H9 (cell line): ENCODE results near the gene CCDC186. TPM values are rescaled to one million over a fixed set of nuclear protein-coding genes. Genes with fewer than 3 reads are reported as not detected.
A peak's percentile ranks its signal among the peaks of the same experiment; 100 is the strongest.

Experiments used
- DNase-seq: peaks from one replicate; pipeline ENCODE4 v3.0.0-alpha.2; 2017
- H2AFZ ChIP-seq: one replicate; pipeline ENCODE4 v1.6.1; 2013; ENCODE audit warnings: mild to moderate bottlenecking, low read length, control low read depth, moderate library complexity
- H2AK5ac ChIP-seq: 2 replicates; pipeline ENCODE4 v1.6.1; 2013; ENCODE audit warnings: low read length, control low read depth, mixed read lengths; ENCODE audit not compliant: insufficient read length
- H2BK120ac ChIP-seq: one replicate; pipeline ENCODE4 v1.6.1; 2013; ENCODE audit warnings: low read depth, mild to moderate bottlenecking, low read length, control low read depth, inconsistent platforms; ENCODE audit not compliant: poor library complexity, severe bottlenecking
- H2BK12ac ChIP-seq: 2 replicates; pipeline ENCODE4 v1.6.1; 2013; ENCODE audit warnings: low read length, control low read depth, mixed read lengths, low read depth; ENCODE audit not compliant: insufficient read length
- H2BK15ac ChIP-seq: 2 replicates; pipeline ENCODE4 v1.6.1; 2013; ENCODE audit warnings: low read depth, low read length, control low read depth
- H2BK20ac ChIP-seq: one replicate; pipeline ENCODE4 v1.6.1; 2013; ENCODE audit warnings: low read depth, mild to moderate bottlenecking, low read length, control low read depth, inconsistent platforms; ENCODE audit not compliant: poor library complexity, severe bottlenecking
- H2BK5ac ChIP-seq: 2 replicates; pipeline ENCODE4 v1.6.1; 2013; ENCODE audit warnings: low read length, control low read depth, mixed read lengths; ENCODE audit not compliant: insufficient read length
- H3K14ac ChIP-seq: 2 replicates; pipeline ENCODE4 v1.6.1; 2013; ENCODE audit warnings: low read length, control low read depth; ENCODE audit not compliant: insufficient read depth
- H3K18ac ChIP-seq: 2 replicates; pipeline ENCODE4 v1.6.1; 2013; ENCODE audit warnings: low read depth, mild to moderate bottlenecking, mixed read lengths, low read length, control low read depth; ENCODE audit not compliant: insufficient read length
- H3K23ac ChIP-seq: 2 replicates; pipeline ENCODE4 v1.6.1; 2013; ENCODE audit warnings: low read length, control low read depth, mixed read lengths, low read depth; ENCODE audit not compliant: insufficient read length
- H3K23me2 ChIP-seq: 2 replicates; pipeline ENCODE4 v1.6.1; 2013; ENCODE audit warnings: low read depth, mild to moderate bottlenecking, mixed read lengths, low read length, control low read depth; ENCODE audit not compliant: insufficient read length, poor library complexity, severe bottlenecking
- H3K27ac ChIP-seq: 2 replicates; pipeline ENCODE4 v1.5.1; 2013; ENCODE audit warnings: low read length, control low read depth, mixed read lengths, low read depth; ENCODE audit not compliant: insufficient read length
- H3K27me3 ChIP-seq: 2 replicates; pipeline ENCODE4 v1.6.1; 2013; ENCODE audit warnings: low read length, control low read depth, inconsistent platforms; ENCODE audit not compliant: insufficient read depth
- H3K4ac ChIP-seq: 2 replicates; pipeline ENCODE4 v1.6.1; 2013; ENCODE audit warnings: low read depth, mild to moderate bottlenecking, control low read depth, inconsistent platforms, low read length, moderate library complexity
- H3K4me1 ChIP-seq: 2 replicates; pipeline ENCODE4 v1.6.1; 2013; ENCODE audit warnings: low read length, control low read depth, inconsistent platforms; ENCODE audit not compliant: insufficient read depth
- H3K4me2 ChIP-seq: 2 replicates; pipeline ENCODE4 v1.6.1; 2013; ENCODE audit warnings: low read length, control low read depth, mixed read lengths; ENCODE audit not compliant: insufficient read length, insufficient read depth
- H3K56ac ChIP-seq: 2 replicates; pipeline ENCODE4 v1.6.1; 2013; ENCODE audit warnings: low read depth, mild to moderate bottlenecking, mixed read lengths, low read length, control low read depth; ENCODE audit not compliant: insufficient read length
- H3K79me1 ChIP-seq: 2 replicates; pipeline ENCODE4 v1.6.1; 2013; ENCODE audit warnings: low read depth, mild to moderate bottlenecking, moderate library complexity, low read length, control low read depth, inconsistent platforms; ENCODE audit not compliant: insufficient read depth, poor library complexity, severe bottlenecking
- H3K79me2 ChIP-seq: 2 replicates; pipeline ENCODE4 v1.6.1; 2013; ENCODE audit warnings: low read length, control low read depth, inconsistent platforms; ENCODE audit not compliant: insufficient read depth
- H3K9ac ChIP-seq: 2 replicates; pipeline ENCODE4 v1.6.1; 2013; ENCODE audit warnings: low read length, control low read depth, mixed read lengths; ENCODE audit not compliant: insufficient read length; ENCODE audit errors: extremely low read depth
- H3K9me3 ChIP-seq: one replicate; pipeline ENCODE4 v1.6.1; 2013; ENCODE audit warnings: low read depth, low read length, inconsistent platforms; ENCODE audit not compliant: control insufficient read depth
- H3T11ph ChIP-seq: one replicate; pipeline ENCODE4 v1.6.1; 2013; ENCODE audit warnings: mild to moderate bottlenecking, low read length, control low read depth, inconsistent platforms
- H4K20me1 ChIP-seq: one replicate; pipeline ENCODE4 v1.6.1; 2013; ENCODE audit not compliant: control insufficient read depth, insufficient read length, insufficient read depth
- H4K5ac ChIP-seq: 2 replicates; pipeline ENCODE4 v1.6.1; 2013; ENCODE audit warnings: low read depth, mild to moderate bottlenecking, mixed read lengths, low read length, control low read depth; ENCODE audit not compliant: insufficient read length
- H4K8ac ChIP-seq: replicated peaks from 2 replicates; pipeline ENCODE4 v1.6.1; 2013; ENCODE audit warnings: low read length, control low read depth, mixed read lengths, low read depth; ENCODE audit not compliant: insufficient read length
- H4K91ac ChIP-seq: 2 replicates; pipeline ENCODE4 v1.6.1; 2013; ENCODE audit warnings: low read depth, mild to moderate bottlenecking, moderate library complexity, mixed read lengths, low read length, control low read depth; ENCODE audit not compliant: insufficient read length
- H3K27ac Mint-ChIP-seq, 3 experiments: 2 replicates in 2 of 3; 3 replicates in 1 of 3; pipeline ENCODE4 v1.8.0; 2020 to 2021; ENCODE audit warnings: mixed read lengths in 3 of 3, mild to moderate bottlenecking in 1 of 3, moderate library complexity in 1 of 3
- H3K27me3 Mint-ChIP-seq: 2 replicates; pipeline ENCODE4 v1.8.0; 2021; ENCODE audit warnings: low read depth, mild to moderate bottlenecking, moderate library complexity, mixed read lengths
- H3K36me3 Mint-ChIP-seq, 3 experiments: 2 replicates in 2 of 3; 3 replicates in 1 of 3; pipeline ENCODE4 v1.8.0; 2020 to 2021; ENCODE audit warnings: low read depth in 3 of 3, mixed read lengths in 3 of 3; ENCODE audit not compliant: insufficient read depth in 1 of 3
- H3K4me1 Mint-ChIP-seq, 2 experiments: 2 replicates each; pipeline ENCODE4 v1.8.0; 2020; ENCODE audit warnings: mixed read lengths in 2 of 2
- H3K4me3 Mint-ChIP-seq, 2 experiments: 2 replicates in 1 of 2; 3 replicates in 1 of 2; pipeline ENCODE4 v1.8.0; 2020 to 2021; ENCODE audit warnings: mild to moderate bottlenecking in 2 of 2, mixed read lengths in 2 of 2, moderate library complexity in 1 of 2
- H3K9me3 Mint-ChIP-seq, 2 experiments: 2 replicates in 1 of 2; 3 replicates in 1 of 2; pipeline ENCODE4 v1.8.0; 2020; ENCODE audit warnings: mild to moderate bottlenecking in 2 of 2, mixed read lengths in 2 of 2, moderate library complexity in 1 of 2
- WGBS: extraction: QIAGEN DNeasy Blood & Tissue Kit; methylation state at CpG from one replicate; pipeline ENCODE4 v1.1.7; 2013; ENCODE audit warnings: missing lambda C conversion rate, low lambda C conversion rate, mixed read lengths; ENCODE audit not compliant: insufficient read length; ENCODE audit errors: extremely low coverage; 5-methylcytosine and 5-hydroxymethylcytosine counted together
- total RNA-seq: library from RNA; stranded (reverse); gene quantifications from 2 replicates; pipeline ENCODE4 v1.2.1, GENCODE V29; 2021
- TF ChIP-seq, protein P1 (sequence below): fragments of 200-600 bp; sonication (generic); conservative IDR thresholded peaks from 3 replicates; pipeline ENCODE4 v1.8.0; 2021; ENCODE audit warnings: antibody characterized with exemption, mild to moderate bottlenecking

CCDC186 gene
- total RNA-seq, 1 experiment from 2014 or later = 16.7 TPM

DNA sequence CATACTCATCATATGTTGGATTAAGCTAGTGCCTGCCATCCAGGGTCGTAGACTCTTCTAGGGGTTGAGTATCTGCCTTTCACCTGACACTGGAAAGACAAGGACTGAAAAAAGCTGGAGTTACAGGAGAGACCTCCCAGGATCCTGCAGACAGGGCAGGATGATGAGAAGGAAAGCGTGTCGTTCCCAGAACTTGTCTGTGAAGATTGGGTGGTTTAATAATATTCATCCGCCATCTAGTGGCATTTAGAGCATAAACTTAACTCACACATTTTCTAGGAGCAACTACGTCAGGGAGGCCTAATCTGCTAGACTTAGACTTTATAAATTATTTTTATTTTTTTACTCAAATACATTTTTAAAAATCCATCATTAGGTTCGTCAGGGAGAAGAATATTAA lies 70.7 kb downstream of the CCDC186 start:
- H3K4ac ChIP-seq = no peak overlapping the region
- Mint-ChIP-seq H3K9me3 (no peaks in the 10 kb centered on the region), H3K27ac (no peak overlapping the region; a peak in 1 of 7 replicates), H3K27me3 (peaks cover 38% of the 10 kb centered on the region), H3K4me3 (no peak overlapping the region), H3K4me1 (peaks cover 10 to 11% of the 10 kb centered on the region in 2 experiments), H3K36me3 (no peaks in the 10 kb centered on the region)
- no peak overlapping the region for H4K91ac ChIP-seq
- no peak overlapping the region for H2BK12ac ChIP-seq
- no peak overlapping the region for H4K8ac ChIP-seq
- TF ChIP-seq, protein P1, sequence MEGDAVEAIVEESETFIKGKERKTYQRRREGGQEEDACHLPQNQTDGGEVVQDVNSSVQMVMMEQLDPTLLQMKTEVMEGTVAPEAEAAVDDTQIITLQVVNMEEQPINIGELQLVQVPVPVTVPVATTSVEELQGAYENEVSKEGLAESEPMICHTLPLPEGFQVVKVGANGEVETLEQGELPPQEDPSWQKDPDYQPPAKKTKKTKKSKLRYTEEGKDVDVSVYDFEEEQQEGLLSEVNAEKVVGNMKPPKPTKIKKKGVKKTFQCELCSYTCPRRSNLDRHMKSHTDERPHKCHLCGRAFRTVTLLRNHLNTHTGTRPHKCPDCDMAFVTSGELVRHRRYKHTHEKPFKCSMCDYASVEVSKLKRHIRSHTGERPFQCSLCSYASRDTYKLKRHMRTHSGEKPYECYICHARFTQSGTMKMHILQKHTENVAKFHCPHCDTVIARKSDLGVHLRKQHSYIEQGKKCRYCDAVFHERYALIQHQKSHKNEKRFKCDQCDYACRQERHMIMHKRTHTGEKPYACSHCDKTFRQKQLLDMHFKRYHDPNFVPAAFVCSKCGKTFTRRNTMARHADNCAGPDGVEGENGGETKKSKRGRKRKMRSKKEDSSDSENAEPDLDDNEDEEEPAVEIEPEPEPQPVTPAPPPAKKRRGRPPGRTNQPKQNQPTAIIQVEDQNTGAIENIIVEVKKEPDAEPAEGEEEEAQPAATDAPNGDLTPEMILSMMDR = peak; percentile 56
- H3K79me1 ChIP-seq = no peaks in the 10 kb centered on the region
- no peak overlapping the region for H2BK20ac ChIP-seq
- H3K27ac ChIP-seq = no peak overlapping the region
- no peak overlapping the region for H3K9ac ChIP-seq
- H3K27me3 ChIP-seq = peaks cover 15% of the 10 kb centered on the region; the same call in 1 of the 2 replicates
- no peak overlapping the region for H3K23ac ChIP-seq
- H2BK15ac ChIP-seq = no peak overlapping the region
- no peak overlapping the region for H2AFZ ChIP-seq
- H3K4me2 ChIP-seq = no peak overlapping the region
- no peak overlapping the region for H3K18ac ChIP-seq
- no peak overlapping the region for H3K14ac ChIP-seq
- H4K20me1 ChIP-seq = no peaks in the 10 kb centered on the region
- peaks cover 7% of the 10 kb centered on the region for H3K23me2 ChIP-seq
- H3K79me2 ChIP-seq = no peaks in the 10 kb centered on the region
- H2BK5ac ChIP-seq = no peak overlapping the region
- no CpG with 5 or more reads among the region's 6 CpGs for WGBS
- no peak overlapping the region for H4K5ac ChIP-seq
- no peak for DNase-seq
- no peak overlapping the region for H3T11ph ChIP-seq
- H3K4me1 ChIP-seq = no peaks in the 10 kb centered on the region
- no peak overlapping the region for H3K56ac ChIP-seq
- H2AK5ac ChIP-seq = no peak overlapping the region
- no peak overlapping the region for H2BK120ac ChIP-seq
- no peaks in the 10 kb centered on the region for H3K9me3 ChIP-seq
